Fibroblast of lung (primary cell): Measurements from ENCODE around the gene PLCL1. TPM values are rescaled to one million over a fixed set of nuclear protein-coding genes. Genes with fewer than 3 reads are reported as not detected.
A peak's percentile ranks its signal among the peaks of the same experiment; 100 is the strongest.

Experiments
- DNase-seq, 2 donors: peaks; one replicate each; pipeline versions ENCODE4 v3.0.0 to v3.0.0-alpha.2; 2010; ENCODE audit warnings: low read depth in 2 of 2
- H2AFZ ChIP-seq: 2 replicates; pipeline ENCODE4 v1.5.1; 2012; ENCODE audit warnings: low read length, control low read depth, inconsistent platforms
- H3K27ac ChIP-seq: 2 replicates; pipeline ENCODE4 v1.5.1; 2011; ENCODE audit warnings: low read length, control low read depth; ENCODE audit not compliant: insufficient read depth
- H3K27me3 ChIP-seq: 2 replicates; pipeline ENCODE4 v1.5.1; 2011; ENCODE audit warnings: mild to moderate bottlenecking, low read length; ENCODE audit not compliant: control insufficient read depth, insufficient read depth
- H3K36me3 ChIP-seq: 2 replicates; pipeline ENCODE4 v1.5.1; 2011; ENCODE audit warnings: low read length; ENCODE audit not compliant: control insufficient read depth, insufficient read depth
- H3K4me1 ChIP-seq: 2 replicates; pipeline ENCODE4 v1.5.1; 2011; ENCODE audit warnings: low read length; ENCODE audit not compliant: control insufficient read depth, insufficient read depth; ENCODE audit errors: extremely low read depth
- H3K4me2 ChIP-seq: 2 replicates; pipeline ENCODE4 v1.5.1; 2011; ENCODE audit warnings: low read length, control low read depth; ENCODE audit not compliant: insufficient read depth; ENCODE audit errors: extremely low read depth
- H3K4me3 ChIP-seq, 4 experiments: fragments of 200-600 bp in 1 of 4; sonication (generic) in 1 of 4; replicated peaks in 1 of 4; 2 replicates each; pipeline ENCODE4 v1.5.1; 2011 to 2016; ENCODE audit warnings: low read length in 4 of 4, low read depth in 3 of 4, mild to moderate bottlenecking in 3 of 4, control low read depth in 2 of 4, inconsistent platforms in 1 of 4, mixed read lengths in 1 of 4; ENCODE audit not compliant: insufficient read depth in 1 of 4; ENCODE audit errors: control extremely low read depth in 1 of 4
- H3K79me2 ChIP-seq: 2 replicates; pipeline ENCODE4 v1.5.1; 2012; ENCODE audit warnings: mild to moderate bottlenecking, low read length, inconsistent platforms; ENCODE audit not compliant: control insufficient read depth, insufficient read depth
- H3K9ac ChIP-seq: 2 replicates; pipeline ENCODE4 v1.5.1; 2011; ENCODE audit warnings: mild to moderate bottlenecking, low read length, control low read depth; ENCODE audit not compliant: insufficient read depth
- H3K9me3 ChIP-seq: 2 replicates; pipeline ENCODE4 v1.5.1; 2012; ENCODE audit warnings: low read depth, low read length; ENCODE audit not compliant: control insufficient read depth, insufficient read depth
- H4K20me1 ChIP-seq: 2 replicates; pipeline ENCODE4 v1.5.1; 2011; ENCODE audit warnings: low read length; ENCODE audit not compliant: control insufficient read depth, insufficient read depth; ENCODE audit errors: extremely low read depth
- EZH2 ChIP-seq: IDR thresholded peaks from 2 replicates; pipeline ENCODE4 v1.5.1; 2012; ENCODE audit warnings: low read length, control low read depth, mild to moderate bottlenecking; ENCODE audit errors: missing control alignments
- polyA plus RNA-seq, 2 donors: library from polyadenylated mRNA; depleted of rRNA in 1 of 2; stranded (reverse) in 1 of 2; unstranded in 1 of 2; fragments of >200 nt; gene quantifications; 2 replicates each; pipeline ENCODE4 v1.2.1, GENCODE V29; 2011 to 2012; ENCODE audit warnings: missing spikeins in 1 of 2
- total RNA-seq: library from RNA; depleted of rRNA; stranded (reverse); fragments of >200 nt; gene quantifications from 2 replicates; pipeline ENCODE4 v1.2.1, GENCODE V29; 2014
- TF ChIP-seq, protein P1 (sequence below), 2 donors: IDR thresholded peaks in 1 of 2; conservative IDR thresholded peaks in 1 of 2; 1 replicate in 1 of 2; 2 replicates in 1 of 2; pipeline ENCODE4 v1.5.1; 2011 to 2012; ENCODE audit warnings: low read length in 2 of 2, control low read depth in 1 of 2, inconsistent platforms in 1 of 2, low read depth in 1 of 2, mild to moderate bottlenecking in 1 of 2

The PLCL1 gene
- total and polyA plus RNA-seq, 2 donors (not counting 1 experiment from before 2014, with no cell fraction given), result 0.48 to 0.83 TPM

DNA sequence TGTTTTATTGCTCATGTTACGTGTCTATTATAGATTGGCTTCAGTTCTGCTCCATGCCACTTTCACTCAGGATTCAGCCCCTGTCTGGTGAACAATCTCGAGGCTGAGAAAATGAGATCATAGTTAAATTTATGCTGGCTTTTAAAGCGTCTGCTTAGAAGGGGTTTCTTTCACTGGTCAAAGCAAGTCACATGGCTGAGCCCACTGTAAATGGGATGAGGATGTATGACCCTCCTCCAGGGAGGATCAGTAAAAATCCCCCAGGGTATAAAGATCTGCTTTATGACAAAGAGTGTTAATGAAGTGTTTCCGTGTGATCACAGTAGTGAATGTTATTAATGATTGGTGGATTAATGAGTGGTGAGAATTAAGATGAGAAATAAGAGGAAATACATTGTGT, 6.2 kb upstream of the PLCL1 start:
- Histone ChIP-seq H3K4me2 (no peak overlapping the region), H3K36me3 (no peaks in the 10 kb centered on the region), H4K20me1 (no peaks in the 10 kb centered on the region), H3K9me3 (no peaks in the 10 kb centered on the region), H3K9ac (no peak overlapping the region), H3K27ac (no peak overlapping the region), H3K79me2 (no peaks in the 10 kb centered on the region), H3K27me3 (no peaks in the 10 kb centered on the region), H3K4me1 (no peaks in the 10 kb centered on the region), H3K4me3 (no peak overlapping the region), H2AFZ (no peak overlapping the region)
- DNase-seq, result no peak
- TF ChIP-seq EZH2, result no peak
- TF ChIP-seq, protein P1, sequence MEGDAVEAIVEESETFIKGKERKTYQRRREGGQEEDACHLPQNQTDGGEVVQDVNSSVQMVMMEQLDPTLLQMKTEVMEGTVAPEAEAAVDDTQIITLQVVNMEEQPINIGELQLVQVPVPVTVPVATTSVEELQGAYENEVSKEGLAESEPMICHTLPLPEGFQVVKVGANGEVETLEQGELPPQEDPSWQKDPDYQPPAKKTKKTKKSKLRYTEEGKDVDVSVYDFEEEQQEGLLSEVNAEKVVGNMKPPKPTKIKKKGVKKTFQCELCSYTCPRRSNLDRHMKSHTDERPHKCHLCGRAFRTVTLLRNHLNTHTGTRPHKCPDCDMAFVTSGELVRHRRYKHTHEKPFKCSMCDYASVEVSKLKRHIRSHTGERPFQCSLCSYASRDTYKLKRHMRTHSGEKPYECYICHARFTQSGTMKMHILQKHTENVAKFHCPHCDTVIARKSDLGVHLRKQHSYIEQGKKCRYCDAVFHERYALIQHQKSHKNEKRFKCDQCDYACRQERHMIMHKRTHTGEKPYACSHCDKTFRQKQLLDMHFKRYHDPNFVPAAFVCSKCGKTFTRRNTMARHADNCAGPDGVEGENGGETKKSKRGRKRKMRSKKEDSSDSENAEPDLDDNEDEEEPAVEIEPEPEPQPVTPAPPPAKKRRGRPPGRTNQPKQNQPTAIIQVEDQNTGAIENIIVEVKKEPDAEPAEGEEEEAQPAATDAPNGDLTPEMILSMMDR (conservative IDR thresholded peaks at IDR 0.05 in 1 of 2, IDR thresholded peaks at IDR 0.05 in 1 of 2; ENCODE audit: low read depth in 1 of 2, low read length in 2 of 2), result no peak

GRCh38 chr2:197799068-197799467, 5.3 kb upstream of the PLCL1 start:
- Histone ChIP-seq H3K4me1 (no peaks in the 10 kb centered on the region), H3K27me3 (no peaks in the 10 kb centered on the region), H3K27ac (no peak overlapping the region), H3K9me3 (no peaks in the 10 kb centered on the region), H3K9ac (no peak overlapping the region), H3K4me2 (no peak overlapping the region), H3K36me3 (no peaks in the 10 kb centered on the region), H2AFZ (no peak overlapping the region), H4K20me1 (no peaks in the 10 kb centered on the region), H3K4me3 (no peak overlapping the region), H3K79me2 (no peaks in the 10 kb centered on the region)
- peak in 1 of 2 donors; percentile 21 for DNase-seq
- no peak for TF ChIP-seq EZH2
- TF ChIP-seq, protein P1 (conservative IDR thresholded peaks at IDR 0.05 in 1 of 2, IDR thresholded peaks at IDR 0.05 in 1 of 2; ENCODE audit: low read depth in 1 of 2, low read length in 2 of 2), result no peak

- Histone ChIP-seq H3K79me2 (no peaks in the 10 kb centered on the region), H3K4me3 (no peak overlapping the region), H3K4me1 (no peaks in the 10 kb centered on the region), H3K27ac (no peak overlapping the region), H3K27me3 (no peaks in the 10 kb centered on the region), H3K4me2 (no peak overlapping the region), H2AFZ (no peak overlapping the region), H3K36me3 (no peaks in the 10 kb centered on the region), H3K9ac (no peak overlapping the region), H3K9me3 (no peaks in the 10 kb centered on the region), H4K20me1 (no peaks in the 10 kb centered on the region)
- TF ChIP-seq EZH2, result no peak
- TF ChIP-seq, protein P1 (conservative IDR thresholded peaks at IDR 0.05 in 1 of 2, IDR thresholded peaks at IDR 0.05 in 1 of 2; ENCODE audit: low read depth in 1 of 2, low read length in 2 of 2), result no peak
- no peak for DNase-seq
Measured at GRCh38 chr2:197800091-197800490, 4.3 kb upstream of the PLCL1 start.
